Daoy (cell line): ENCODE data around the gene GLE1. TPM values are rescaled to one million over a fixed set of nuclear protein-coding genes. Genes with fewer than 3 reads are reported as not detected.

Source experiments
- DNase-seq: peaks from one replicate; pipeline ENCODE4 v3.0.0-alpha.2; 2015; ENCODE audit warnings: low read depth
- total RNA-seq: library from RNA; depleted of rRNA; stranded (reverse); fragments of >200 nt; shearing (Covaris generic); gene quantifications from 2 replicates; pipeline ENCODE4 v1.2.3, GENCODE V29; 2014; rRNA removed

The GLE1 gene
- 56.6 and 58.3 TPM in 2 replicates for total RNA-seq

- DNase-seq = peak; percentile 99
These were observed at the start of gene GLE1 for GRCh38 chr9:128504485-128505413. TSS of gene GLE1 (plus strand) at chr9:128504719. CDS start at chr9:128504806, 87 bp downstream.

GRCh38 chr9:128454991-128455390 is 49.5 kb upstream of the GLE1 start:
- no peak for DNase-seq

GRCh38 chr9:128455849-128456612 is 48.5 kb upstream of the GLE1 start, which contains the start of gene ODF2:
TSS of gene ODF2 (plus strand) at chr9:128456006. CDS start at chr9:128456092, 86 bp downstream.
- peak; percentile 99 for DNase-seq

- DNase-seq = peak; percentile 89
These were observed 47.9 kb upstream of the GLE1 start for GRCh38 chr9:128456613-128457061.

- no peak for DNase-seq
These were observed 47.3 kb upstream of the GLE1 start for GRCh38 chr9:128457207-128457606.

GRCh38 chr9:128459011-128459410 is 45.5 kb upstream of the GLE1 start:
- no peak for DNase-seq

GRCh38 chr9:128469070-128469469 is 35.4 kb upstream of the GLE1 start:
- no peak for DNase-seq

- peak; percentile 56 for DNase-seq
These were observed 34.0 kb upstream of the GLE1 start for GRCh38 chr9:128470560-128470959.

GRCh38 chr9:128473104-128473503 is 31.4 kb upstream of the GLE1 start:
- DNase-seq = no peak

- DNase-seq = no peak
These were observed 28.7 kb upstream of the GLE1 start for GRCh38 chr9:128475867-128476266.

- DNase-seq = no peak
These were observed 25.3 kb upstream of the GLE1 start for GRCh38 chr9:128479262-128479661.

GRCh38 chr9:128481561-128481960 is 23.0 kb upstream of the GLE1 start:
- no peak for DNase-seq

GRCh38 chr9:128482186-128482585 is 22.3 kb upstream of the GLE1 start:
- DNase-seq = no peak

GRCh38 chr9:128484686-128485413 is 19.7 kb upstream of the GLE1 start:
- DNase-seq = no peak

GRCh38 chr9:128485414-128485855 is 19.1 kb upstream of the GLE1 start:
- DNase-seq = no peak

- DNase-seq = no peak
These were observed 18.3 kb upstream of the GLE1 start for GRCh38 chr9:128486201-128486600.

- DNase-seq = no peak
These were observed 11.1 kb upstream of the GLE1 start for GRCh38 chr9:128493424-128493823.

GRCh38 chr9:128494108-128494745 is 10.3 kb upstream of the GLE1 start:
- DNase-seq = no peak

GRCh38 chr9:128494746-128495129 is 9.8 kb upstream of the GLE1 start:
- no peak for DNase-seq

- no peak for DNase-seq
These were observed 9.2 kb upstream of the GLE1 start for GRCh38 chr9:128495296-128495695.

- DNase-seq = no peak
These were observed 8.6 kb upstream of the GLE1 start for GRCh38 chr9:128495804-128496417.
